ENCODE results near the gene IKZF1.

DNA sequence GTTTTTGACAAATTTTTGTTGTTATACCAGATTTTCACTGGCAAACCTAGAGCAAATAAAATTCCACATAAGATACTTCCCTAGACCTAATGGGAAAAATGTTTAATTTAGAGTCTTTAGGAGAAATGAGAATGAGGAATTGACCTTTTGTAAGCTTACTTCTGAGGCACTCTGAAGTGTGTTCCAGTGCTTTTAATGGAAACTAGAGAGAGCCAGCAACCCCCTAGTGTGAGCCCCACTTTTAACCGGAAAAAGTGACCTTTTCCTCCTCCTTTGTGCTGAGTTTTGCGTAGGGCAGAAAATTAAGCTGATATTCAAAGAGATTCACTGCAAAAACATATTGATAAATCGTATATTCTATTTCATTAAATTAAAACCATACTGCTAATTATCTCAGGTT is 5.2 kb downstream of the IKZF1 start:
- TF ChIP-seq, protein P1, sequence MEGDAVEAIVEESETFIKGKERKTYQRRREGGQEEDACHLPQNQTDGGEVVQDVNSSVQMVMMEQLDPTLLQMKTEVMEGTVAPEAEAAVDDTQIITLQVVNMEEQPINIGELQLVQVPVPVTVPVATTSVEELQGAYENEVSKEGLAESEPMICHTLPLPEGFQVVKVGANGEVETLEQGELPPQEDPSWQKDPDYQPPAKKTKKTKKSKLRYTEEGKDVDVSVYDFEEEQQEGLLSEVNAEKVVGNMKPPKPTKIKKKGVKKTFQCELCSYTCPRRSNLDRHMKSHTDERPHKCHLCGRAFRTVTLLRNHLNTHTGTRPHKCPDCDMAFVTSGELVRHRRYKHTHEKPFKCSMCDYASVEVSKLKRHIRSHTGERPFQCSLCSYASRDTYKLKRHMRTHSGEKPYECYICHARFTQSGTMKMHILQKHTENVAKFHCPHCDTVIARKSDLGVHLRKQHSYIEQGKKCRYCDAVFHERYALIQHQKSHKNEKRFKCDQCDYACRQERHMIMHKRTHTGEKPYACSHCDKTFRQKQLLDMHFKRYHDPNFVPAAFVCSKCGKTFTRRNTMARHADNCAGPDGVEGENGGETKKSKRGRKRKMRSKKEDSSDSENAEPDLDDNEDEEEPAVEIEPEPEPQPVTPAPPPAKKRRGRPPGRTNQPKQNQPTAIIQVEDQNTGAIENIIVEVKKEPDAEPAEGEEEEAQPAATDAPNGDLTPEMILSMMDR (conservative IDR thresholded peaks at IDR 0.05; ENCODE audit: low read length): no peak
- no peak for TF ChIP-seq EZH2phosphoT487 (IDR thresholded peaks at IDR 0.05; ENCODE audit: borderline replicate concordance)

All from Loucy (cell line).